ENCODE results near the gene SPACA6.
"Not testable (repeated sequence)": the region's sequence is repeated elsewhere in the genome, so short reads cannot be mapped to it uniquely, and the experiment has no call there.

Gene SPACA6, protein sequence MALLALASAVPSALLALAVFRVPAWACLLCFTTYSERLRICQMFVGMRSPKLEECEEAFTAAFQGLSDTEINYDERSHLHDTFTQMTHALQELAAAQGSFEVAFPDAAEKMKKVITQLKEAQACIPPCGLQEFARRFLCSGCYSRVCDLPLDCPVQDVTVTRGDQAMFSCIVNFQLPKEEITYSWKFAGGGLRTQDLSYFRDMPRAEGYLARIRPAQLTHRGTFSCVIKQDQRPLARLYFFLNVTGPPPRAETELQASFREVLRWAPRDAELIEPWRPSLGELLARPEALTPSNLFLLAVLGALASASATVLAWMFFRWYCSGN

GRCh38 chr19:51693260-51693659 is at the start of gene SPACA6:
TSS of gene SPACA6 (plus strand) at chr19:51693330. CDS start at chr19:51693527, 197 bp downstream.
- DNase-seq (ENCODE audit: low read depth, low spot score): no peak

DNA sequence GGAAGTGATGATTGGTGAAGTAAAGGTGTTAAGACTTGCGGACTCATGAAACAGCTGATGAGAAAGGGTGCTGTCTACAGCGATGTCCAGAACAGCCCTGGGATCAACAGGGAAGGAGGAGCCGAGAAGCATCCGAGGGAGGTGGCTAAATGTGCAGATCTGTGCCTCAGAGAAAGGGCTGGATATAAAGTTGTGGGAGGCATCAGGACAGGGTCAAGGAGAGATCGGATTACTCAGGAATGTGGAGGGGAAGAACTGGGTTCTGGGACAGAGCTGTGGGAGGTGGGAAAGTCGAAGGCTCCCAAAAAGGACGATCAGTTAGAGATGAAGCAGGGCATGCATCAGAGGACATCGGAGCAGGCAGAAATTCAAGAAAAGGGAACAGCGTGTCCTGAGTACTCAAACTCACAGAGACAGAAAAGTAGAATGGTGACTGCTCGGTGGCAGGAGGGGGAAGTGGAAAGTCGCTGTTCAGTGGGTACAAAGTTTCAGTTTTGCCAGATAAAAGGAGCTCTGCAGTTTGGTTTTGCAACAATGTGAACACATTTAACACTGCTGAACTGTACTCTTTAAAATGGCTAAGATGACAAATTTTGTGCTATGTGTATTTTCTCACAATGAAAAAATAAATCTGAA is 48.4 kb upstream of the SPACA6 start:
- DNase-seq (ENCODE audit: low read depth, low spot score): no peak

- not testable (repeated sequence) for DNase-seq (ENCODE audit: low read depth, low spot score)
Observed at GRCh38 chr19:51646730-51647129, 46.4 kb upstream of the SPACA6 start, which contains the start of gene SIGLEC14. TSS of gene SIGLEC14 (minus strand) at chr19:51646825. CDS start at chr19:51646759, 66 bp downstream.

DNA sequence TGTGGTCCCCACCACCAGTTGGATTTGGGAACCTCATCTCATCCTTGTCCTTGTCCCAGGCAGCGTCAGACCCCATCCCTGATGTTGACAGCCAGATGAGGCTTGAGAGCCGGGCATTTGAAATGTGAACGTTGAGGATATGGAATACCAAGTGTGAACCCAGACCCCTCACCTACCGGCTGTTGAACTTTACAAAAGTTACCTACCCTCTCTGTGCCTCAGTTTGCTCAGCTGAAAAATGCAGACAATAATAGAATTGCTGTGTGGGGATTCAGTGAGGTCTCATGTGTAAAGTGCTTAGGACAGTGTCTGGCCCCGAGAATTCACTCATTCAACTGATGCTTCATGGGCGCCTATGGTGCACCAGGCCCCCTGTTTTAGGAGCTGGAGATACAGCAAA is 45.8 kb upstream of the SPACA6 start:
- DNase-seq (ENCODE audit: low read depth, low spot score): no peak

GRCh38 chr19:51651216-51651846 is 41.8 kb upstream of the SPACA6 start:
- no peak for DNase-seq (ENCODE audit: low read depth, low spot score)

GRCh38 chr19:51652266-51652665 is 40.9 kb upstream of the SPACA6 start:
- DNase-seq (ENCODE audit: low read depth, low spot score): no peak

GRCh38 chr19:51653162-51653561 is 40.0 kb upstream of the SPACA6 start:
- no peak for DNase-seq (ENCODE audit: low read depth, low spot score)

DNA sequence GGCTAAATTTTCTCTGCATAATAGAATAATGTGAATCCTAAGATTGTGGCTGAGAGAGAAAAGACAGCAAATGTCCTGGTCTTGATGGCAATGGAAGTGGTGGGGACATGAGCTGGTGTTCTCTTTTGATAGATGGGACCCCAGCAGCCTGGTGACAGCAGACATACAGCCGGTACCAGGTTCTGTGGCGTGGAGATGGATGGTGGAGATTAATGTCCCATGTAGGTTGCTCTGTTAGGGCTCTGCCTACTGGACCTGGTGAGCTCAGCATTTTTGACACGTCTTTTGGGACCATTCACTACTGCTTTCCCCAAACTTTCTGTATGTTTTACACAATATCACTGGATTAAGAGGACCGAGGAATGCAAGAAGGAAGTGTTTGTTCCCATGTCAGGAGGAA is 38.3 kb upstream of the SPACA6 start:
- no peak for DNase-seq (ENCODE audit: low read depth, low spot score)

- DNase-seq (ENCODE audit: low read depth, low spot score): peak; percentile 36
Observed at GRCh38 chr19:51660975-51661600, 32.0 kb upstream of the SPACA6 start.

DNA sequence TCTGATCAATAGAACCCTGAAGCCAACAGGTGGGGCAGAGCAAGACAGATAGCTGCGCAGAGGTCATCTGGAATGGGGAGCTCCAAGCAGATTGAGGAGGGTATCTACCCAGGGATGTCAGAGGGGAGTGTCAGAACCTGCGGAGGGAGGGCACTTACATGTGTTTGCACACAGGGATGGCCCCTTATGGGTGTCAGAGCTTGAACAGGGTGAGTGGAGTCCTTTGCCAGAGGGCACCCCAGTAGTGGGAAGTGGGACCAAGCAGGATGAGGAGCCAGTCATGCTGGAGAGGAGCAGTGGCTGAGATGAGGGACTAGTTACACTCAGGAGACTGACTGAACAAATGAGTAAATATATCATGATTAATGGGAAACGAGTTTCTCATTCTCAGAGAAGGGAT is 29.5 kb upstream of the SPACA6 start:
- no peak for DNase-seq (ENCODE audit: low read depth, low spot score)

DNA sequence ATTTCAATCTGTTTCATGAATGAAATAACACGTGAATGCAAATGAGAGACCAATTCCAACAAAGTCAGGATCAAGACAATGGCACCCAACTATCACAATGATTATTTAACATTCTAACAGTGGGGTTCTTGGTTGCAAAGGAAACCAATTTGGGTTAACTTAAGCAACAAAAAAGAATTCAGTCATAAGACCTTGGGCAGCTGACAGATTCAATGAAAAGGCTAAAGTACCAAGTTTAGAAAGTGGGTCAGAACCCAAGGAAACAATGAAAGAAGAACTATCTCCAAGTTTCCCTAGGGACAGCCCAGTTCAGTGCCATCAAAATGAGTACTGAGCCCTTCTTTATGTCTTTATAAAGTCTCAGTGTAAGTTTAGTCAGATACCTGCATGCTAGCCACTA is 29.0 kb upstream of the SPACA6 start:
- DNase-seq (ENCODE audit: low read depth, low spot score): no peak

DNA sequence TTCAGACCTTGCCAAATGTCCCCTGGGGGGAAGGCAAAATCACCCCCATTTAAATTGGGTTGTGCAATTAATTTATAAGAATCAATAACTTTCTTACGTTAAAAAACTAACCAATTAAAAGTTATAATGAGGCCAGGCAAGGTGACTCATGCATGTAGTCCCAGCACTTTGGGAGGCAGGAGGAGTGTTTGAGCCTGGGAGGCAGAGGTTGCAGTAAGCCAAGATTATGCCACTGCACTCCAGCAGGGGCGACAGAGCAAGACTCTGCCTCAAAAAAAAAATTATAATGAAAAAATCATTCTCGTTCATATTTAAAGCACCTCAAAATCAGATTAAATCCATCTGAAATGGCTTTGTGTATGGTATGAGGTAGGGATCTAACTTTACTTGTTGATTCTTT is 28.1 kb upstream of the SPACA6 start:
- no peak for DNase-seq (ENCODE audit: low read depth, low spot score)

GRCh38 chr19:51668216-51668615 is 24.9 kb upstream of the SPACA6 start:
- DNase-seq (ENCODE audit: low read depth, low spot score): no peak

DNA sequence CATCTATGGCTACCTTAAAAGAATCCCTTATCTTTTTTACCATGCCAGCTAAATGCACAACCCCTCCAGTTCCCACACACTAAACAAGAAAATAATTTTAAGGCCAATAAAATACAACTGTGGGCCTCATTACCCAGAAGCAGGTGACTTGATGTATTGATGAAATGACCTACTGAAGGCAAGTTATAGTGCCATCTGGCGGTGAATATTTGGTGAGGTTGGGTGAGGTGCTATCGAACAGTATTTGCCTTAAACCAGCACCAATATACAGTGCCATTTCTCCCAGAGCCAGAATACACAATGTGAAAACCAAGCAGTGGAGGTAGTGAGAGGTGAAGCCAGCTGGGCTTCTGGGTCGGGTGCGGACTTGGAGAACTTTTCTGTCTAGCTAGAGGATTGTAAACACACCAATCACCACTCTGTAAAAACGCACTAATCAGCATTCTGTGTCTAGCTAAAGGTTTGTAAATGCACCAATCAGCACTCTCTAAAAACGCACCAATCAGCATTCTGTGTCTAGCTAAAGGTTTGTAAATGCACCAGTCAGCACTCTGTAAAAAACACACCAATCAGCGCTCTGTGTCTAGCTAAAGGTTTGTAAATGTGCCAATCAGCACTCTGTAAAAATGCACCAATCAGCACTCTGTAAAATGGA is 17.1 kb upstream of the SPACA6 start:
- not testable (repeated sequence) for DNase-seq (ENCODE audit: low read depth, low spot score)

- no peak for DNase-seq (ENCODE audit: low read depth, low spot score)
Observed at GRCh38 chr19:51676566-51677083, 16.5 kb upstream of the SPACA6 start.

DNA sequence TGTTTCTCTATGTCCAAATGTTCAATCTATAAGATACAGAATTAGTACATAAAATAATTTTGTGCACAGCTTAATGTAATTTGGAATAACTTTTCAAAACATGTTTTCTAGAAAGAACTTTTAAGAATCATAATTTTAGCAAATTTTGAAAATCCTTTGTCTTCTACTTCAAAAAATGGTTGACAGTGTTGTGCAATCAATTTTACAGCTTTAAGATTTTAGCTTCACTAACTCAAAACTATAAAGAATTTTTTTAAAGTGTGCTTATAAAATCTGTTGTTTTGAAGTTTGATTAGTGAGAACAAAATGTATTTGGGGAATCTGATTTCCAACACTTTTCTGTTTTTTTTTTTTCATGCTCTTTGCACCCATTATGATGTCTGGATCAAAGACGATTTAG is 12.7 kb upstream of the SPACA6 start:
- no peak for DNase-seq (ENCODE audit: low read depth, low spot score)

DNA sequence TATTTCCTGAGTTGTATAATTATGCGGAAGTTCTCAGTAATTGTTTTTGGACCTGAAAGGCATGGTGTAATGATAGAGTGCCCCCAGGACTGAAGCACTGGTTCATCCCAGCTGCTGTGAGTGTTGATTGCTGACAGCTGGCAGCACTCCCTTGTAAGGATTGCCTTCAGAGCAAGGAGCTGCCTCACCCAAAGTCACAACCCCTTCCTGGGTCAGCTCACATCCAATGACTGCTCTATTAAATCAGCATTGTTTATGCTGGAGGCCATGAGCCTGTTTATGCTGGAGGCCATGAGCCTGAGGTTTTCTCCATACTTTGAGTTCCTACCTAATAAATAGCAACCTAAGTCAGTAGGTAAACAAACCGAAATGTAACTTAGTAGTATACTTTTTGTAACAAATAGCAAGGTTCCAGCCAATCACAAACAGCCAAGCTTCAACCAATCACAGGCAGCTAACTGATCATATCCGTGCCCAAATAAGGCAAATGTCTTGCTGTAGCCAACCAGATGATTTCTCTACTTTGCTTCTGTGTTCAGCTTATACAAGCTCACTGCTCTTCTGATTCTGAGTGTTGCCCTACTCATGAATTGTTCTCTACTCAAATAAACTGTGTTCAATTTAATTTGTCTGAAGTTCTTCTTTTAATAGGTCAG is 11.7 kb upstream of the SPACA6 start:
- DNase-seq (ENCODE audit: low read depth, low spot score): no peak

DNA sequence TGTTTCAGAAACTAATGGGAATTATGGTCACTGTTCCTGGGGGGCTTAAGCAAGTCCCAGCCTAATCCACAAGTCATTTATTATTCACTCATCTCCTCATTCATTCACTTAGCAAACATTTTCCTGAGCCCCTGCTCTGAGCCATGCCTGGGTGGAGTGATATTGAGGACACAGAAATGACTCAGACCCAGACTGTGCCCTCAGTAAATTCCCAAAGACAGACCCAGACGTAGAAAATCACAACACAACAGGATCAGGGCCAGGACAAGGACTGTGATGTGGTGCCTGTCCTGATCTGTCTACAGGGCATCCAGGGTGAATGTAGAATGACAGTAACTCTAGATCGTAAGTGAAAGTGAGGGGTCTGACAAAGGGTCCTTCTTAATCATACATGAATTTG is 7.0 kb upstream of the SPACA6 start:
- DNase-seq (ENCODE audit: low read depth, low spot score): no peak

GRCh38 chr19:51687791-51688670 is 5.1 kb upstream of the SPACA6 start:
- DNase-seq (ENCODE audit: low read depth, low spot score): no peak
